ENCODE results near the gene TEC. TPM values are rescaled to one million over a fixed set of nuclear protein-coding genes. Genes with fewer than 3 reads are reported as not detected.

The TEC gene
- total RNA-seq, 1 experiment from 2014 or later = 0.67 TPM

DNA sequence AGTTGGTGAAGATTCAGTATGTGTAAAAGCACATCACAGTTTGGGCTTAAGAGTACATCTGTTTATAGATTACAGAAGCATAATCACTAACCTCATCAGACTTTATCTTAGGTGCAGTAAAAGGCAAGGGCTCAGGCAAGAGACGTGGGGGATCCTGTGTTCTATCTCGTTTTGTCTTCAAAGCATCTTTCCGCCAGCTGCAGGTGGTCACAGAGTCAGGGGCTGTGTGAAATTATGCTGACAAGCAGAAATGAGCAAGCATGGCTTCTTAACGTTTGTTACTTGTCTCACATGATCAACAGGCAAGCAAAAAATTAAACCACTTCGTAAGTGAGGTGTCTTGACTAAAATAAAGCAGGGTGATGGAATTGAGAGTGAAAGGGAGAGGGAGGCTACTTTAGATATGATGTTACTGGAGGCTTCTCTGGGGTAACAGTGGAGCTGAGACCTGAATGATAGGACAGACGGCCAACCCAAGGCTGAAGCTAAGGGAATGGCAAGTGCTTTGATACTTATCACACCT is 1.4 kb upstream of the TEC start:
- POLR2A ChIA-PET = no interaction called here
- H3K4me3 ChIP-seq (ENCODE audit: low read depth in 2 of 2, low read length in 2 of 2) = no peak overlapping the region
- CTCF ChIA-PET = no interaction called here
- TF ChIP-seq, protein P1, sequence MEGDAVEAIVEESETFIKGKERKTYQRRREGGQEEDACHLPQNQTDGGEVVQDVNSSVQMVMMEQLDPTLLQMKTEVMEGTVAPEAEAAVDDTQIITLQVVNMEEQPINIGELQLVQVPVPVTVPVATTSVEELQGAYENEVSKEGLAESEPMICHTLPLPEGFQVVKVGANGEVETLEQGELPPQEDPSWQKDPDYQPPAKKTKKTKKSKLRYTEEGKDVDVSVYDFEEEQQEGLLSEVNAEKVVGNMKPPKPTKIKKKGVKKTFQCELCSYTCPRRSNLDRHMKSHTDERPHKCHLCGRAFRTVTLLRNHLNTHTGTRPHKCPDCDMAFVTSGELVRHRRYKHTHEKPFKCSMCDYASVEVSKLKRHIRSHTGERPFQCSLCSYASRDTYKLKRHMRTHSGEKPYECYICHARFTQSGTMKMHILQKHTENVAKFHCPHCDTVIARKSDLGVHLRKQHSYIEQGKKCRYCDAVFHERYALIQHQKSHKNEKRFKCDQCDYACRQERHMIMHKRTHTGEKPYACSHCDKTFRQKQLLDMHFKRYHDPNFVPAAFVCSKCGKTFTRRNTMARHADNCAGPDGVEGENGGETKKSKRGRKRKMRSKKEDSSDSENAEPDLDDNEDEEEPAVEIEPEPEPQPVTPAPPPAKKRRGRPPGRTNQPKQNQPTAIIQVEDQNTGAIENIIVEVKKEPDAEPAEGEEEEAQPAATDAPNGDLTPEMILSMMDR (IDR thresholded peaks at IDR 0.05) = no peak
- no peak for TF ChIP-seq POLR2AphosphoS5 (IDR thresholded peaks at IDR 0.05; ENCODE audit: low read depth, low read length)
- TF ChIP-seq, protein P2, sequence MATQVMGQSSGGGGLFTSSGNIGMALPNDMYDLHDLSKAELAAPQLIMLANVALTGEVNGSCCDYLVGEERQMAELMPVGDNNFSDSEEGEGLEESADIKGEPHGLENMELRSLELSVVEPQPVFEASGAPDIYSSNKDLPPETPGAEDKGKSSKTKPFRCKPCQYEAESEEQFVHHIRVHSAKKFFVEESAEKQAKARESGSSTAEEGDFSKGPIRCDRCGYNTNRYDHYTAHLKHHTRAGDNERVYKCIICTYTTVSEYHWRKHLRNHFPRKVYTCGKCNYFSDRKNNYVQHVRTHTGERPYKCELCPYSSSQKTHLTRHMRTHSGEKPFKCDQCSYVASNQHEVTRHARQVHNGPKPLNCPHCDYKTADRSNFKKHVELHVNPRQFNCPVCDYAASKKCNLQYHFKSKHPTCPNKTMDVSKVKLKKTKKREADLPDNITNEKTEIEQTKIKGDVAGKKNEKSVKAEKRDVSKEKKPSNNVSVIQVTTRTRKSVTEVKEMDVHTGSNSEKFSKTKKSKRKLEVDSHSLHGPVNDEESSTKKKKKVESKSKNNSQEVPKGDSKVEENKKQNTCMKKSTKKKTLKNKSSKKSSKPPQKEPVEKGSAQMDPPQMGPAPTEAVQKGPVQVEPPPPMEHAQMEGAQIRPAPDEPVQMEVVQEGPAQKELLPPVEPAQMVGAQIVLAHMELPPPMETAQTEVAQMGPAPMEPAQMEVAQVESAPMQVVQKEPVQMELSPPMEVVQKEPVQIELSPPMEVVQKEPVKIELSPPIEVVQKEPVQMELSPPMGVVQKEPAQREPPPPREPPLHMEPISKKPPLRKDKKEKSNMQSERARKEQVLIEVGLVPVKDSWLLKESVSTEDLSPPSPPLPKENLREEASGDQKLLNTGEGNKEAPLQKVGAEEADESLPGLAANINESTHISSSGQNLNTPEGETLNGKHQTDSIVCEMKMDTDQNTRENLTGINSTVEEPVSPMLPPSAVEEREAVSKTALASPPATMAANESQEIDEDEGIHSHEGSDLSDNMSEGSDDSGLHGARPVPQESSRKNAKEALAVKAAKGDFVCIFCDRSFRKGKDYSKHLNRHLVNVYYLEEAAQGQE (IDR thresholded peaks at IDR 0.05; ENCODE audit: insufficient read depth in 1 of 2, low read depth in 2 of 2, low read length in 1 of 2) = no peak
- TF ChIP-seq TCF7L2 (IDR thresholded peaks at IDR 0.05; ENCODE audit: low read depth, low read length) = no peak
- no peak for TF ChIP-seq SIN3A (IDR thresholded peaks at IDR 0.05; ENCODE audit: borderline replicate concordance, insufficient read depth, low read depth, low read length)
- no TSS peak for BruUV-seq (replicated peaks)
- intact Hi-C loops (cut with micrococcal nuclease; ENCODE audit: unreplicated experiment) = no loop called here
- H3K36me3 ChIP-seq (ENCODE audit: control insufficient read depth, insufficient read depth, low read length) = no peaks in the 10 kb centered on the region
- H3K27ac ChIP-seq (ENCODE audit: low read length) = no peak overlapping the region
- no peaks in the 10 kb centered on the region for H3K4me1 ChIP-seq (ENCODE audit: control insufficient read depth, insufficient read depth, low read length)
- H3K9me3 ChIP-seq (ENCODE audit: control insufficient read depth, insufficient read depth, low read depth, low read length) = no peaks in the 10 kb centered on the region
- no peak for ATAC-seq
- no peak for DNase-seq (ENCODE audit: low read depth, low spot score)
- in situ Hi-C loops (cut with HindIII; ENCODE audit: low pct_unique_long_range_greater_than_20kb, low sequenced_read_pairs) = no loop called here
- no peaks in the 10 kb centered on the region for H3K27me3 ChIP-seq (ENCODE audit: control insufficient read depth, insufficient read depth, low read length)

DNA sequence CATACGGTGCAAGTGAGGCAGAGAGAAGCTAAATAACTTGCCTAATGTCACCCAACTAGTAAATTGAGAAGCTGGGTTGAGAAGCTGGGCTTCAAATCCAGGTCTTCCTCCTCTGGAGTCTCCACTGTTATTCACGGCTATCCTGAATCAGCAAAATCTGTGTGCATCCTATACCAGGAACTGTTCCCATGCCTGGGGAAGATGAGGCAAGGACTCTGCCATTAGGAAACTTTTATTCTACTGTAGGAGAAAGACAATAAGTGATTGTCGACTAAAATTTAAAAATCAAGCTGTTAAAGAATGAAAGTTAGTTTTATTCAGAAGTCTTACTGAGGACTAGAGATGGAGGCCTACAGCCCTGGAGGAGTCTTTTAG is 872 bp upstream of the TEC start:
- no peaks in the 10 kb centered on the region for H3K27me3 ChIP-seq (ENCODE audit: control insufficient read depth, insufficient read depth, low read length)
- no TSS peak for BruUV-seq (replicated peaks)
- no peaks in the 10 kb centered on the region for H3K4me1 ChIP-seq (ENCODE audit: control insufficient read depth, insufficient read depth, low read length)
- no peaks in the 10 kb centered on the region for H3K36me3 ChIP-seq (ENCODE audit: control insufficient read depth, insufficient read depth, low read length)
- ChIA-PET POLR2A (no interaction called here), CTCF (no interaction called here)
- intact Hi-C loops (cut with micrococcal nuclease; ENCODE audit: unreplicated experiment) = no loop called here
- H3K4me3 ChIP-seq (ENCODE audit: low read depth in 2 of 2, low read length in 2 of 2) = peak overlapping the region; percentile 63
- in situ Hi-C loops (cut with HindIII; ENCODE audit: low pct_unique_long_range_greater_than_20kb, low sequenced_read_pairs) = no loop called here
- H3K9me3 ChIP-seq (ENCODE audit: control insufficient read depth, insufficient read depth, low read depth, low read length) = no peaks in the 10 kb centered on the region
- H3K27ac ChIP-seq (ENCODE audit: low read length) = no peak overlapping the region
- TF ChIP-seq POLR2AphosphoS5 (IDR thresholded peaks at IDR 0.05; ENCODE audit: low read depth, low read length) (no peak), SIN3A (IDR thresholded peaks at IDR 0.05; ENCODE audit: borderline replicate concordance, insufficient read depth, low read depth, low read length) (no peak)
- TF ChIP-seq, protein P1 (IDR thresholded peaks at IDR 0.05) = no peak
- DNase-seq (ENCODE audit: low read depth, low spot score) (no peak), ATAC-seq (no peak)

Data from Panc1 (cell line).